ENCODE measurements around the gene TMCO6.

Gene TMCO6

GRCh38 chr5:140631831-140632365 lies 7.4 kb upstream of the TMCO6 start:
- Histone ChIP-seq H3K4me1 (ENCODE audit: insufficient read depth, low read length, severe bottlenecking) (peaks cover 16% of the 10 kb centered on the region), H3K79me2 (ENCODE audit: insufficient read depth, low read length) (no peaks in the 10 kb centered on the region), H3K9ac (ENCODE audit: low read length) (peak overlapping the region; percentile 18; the same call in 1 of the 2 replicates), H3K4me3 (ENCODE audit: low read depth, low read length, poor library complexity, severe bottlenecking) (peak overlapping the region; percentile 53), H3K4me2 (ENCODE audit: low read length) (peak overlapping the region; percentile 77), H3K27ac (ENCODE audit: low read depth, low read length, poor library complexity, severe bottlenecking) (no peak overlapping the region), H4K20me1 (ENCODE audit: insufficient read depth, low read length) (no peaks in the 10 kb centered on the region), H2AFZ (ENCODE audit: low read length) (no peak overlapping the region), H3F3A (ENCODE audit: insufficient read depth, low read length) (no peaks in the 10 kb centered on the region), H3K36me3 (ENCODE audit: insufficient read depth, low read length) (no peaks in the 10 kb centered on the region), H3K9me2 (ENCODE audit: low read depth, low read length) (no peaks in the 10 kb centered on the region), H3K9me3 (ENCODE audit: low read length) (peaks cover 7% of the 10 kb centered on the region), H3K27me3 (ENCODE audit: insufficient read depth, low read length) (peaks cover 6% of the 10 kb centered on the region; the same call in 1 of the 2 replicates)
- no peak for TF ChIP-seq CTCF (IDR thresholded peaks at IDR 0.05; ENCODE audit: low read length)
- TF ChIP-seq EZH2 (IDR thresholded peaks at IDR 0.05; ENCODE audit: borderline replicate concordance, low read length): no peak

GRCh38 chr5:140632366-140633020 lies 6.8 kb upstream of the TMCO6 start:
- Histone ChIP-seq H2AFZ (ENCODE audit: low read length) (no peak overlapping the region), H3K9me3 (ENCODE audit: low read length) (peaks cover 4% of the 10 kb centered on the region)

GRCh38 chr5:140633021-140633471 lies 6.2 kb upstream of the TMCO6 start, which contains the start of gene CD14:
Gene CD14, minus strand, starts transcription at chr5:140633175. Its CDS starts 104 bp downstream, at chr5:140633071.
- H3K36me3 ChIP-seq (ENCODE audit: insufficient read depth, low read length): no peaks in the 10 kb centered on the region
- no peaks in the 10 kb centered on the region for H3K79me2 ChIP-seq (ENCODE audit: insufficient read depth, low read length)
- H4K20me1 ChIP-seq (ENCODE audit: insufficient read depth, low read length): no peaks in the 10 kb centered on the region
- TF ChIP-seq EZH2 (IDR thresholded peaks at IDR 0.05; ENCODE audit: borderline replicate concordance, low read length) (no peak), CTCF (IDR thresholded peaks at IDR 0.05; ENCODE audit: low read length) (no peak)
- peak within 1 kb of the TSS; percentile 53 for H3K4me3 ChIP-seq (ENCODE audit: low read depth, low read length, poor library complexity, severe bottlenecking)
- no peak within 1 kb of the TSS for H3K27ac ChIP-seq (ENCODE audit: low read depth, low read length, poor library complexity, severe bottlenecking)
- H3F3A ChIP-seq (ENCODE audit: insufficient read depth, low read length): no peaks in the 10 kb centered on the region
- H3K9me3 ChIP-seq (ENCODE audit: low read length): peaks cover 2% of the 10 kb centered on the region; the same call in 1 of the 2 replicates
- peak within 1 kb of the TSS; percentile 18; the same call in 1 of the 2 replicates for H3K9ac ChIP-seq (ENCODE audit: low read length)
- H3K9me2 ChIP-seq (ENCODE audit: low read depth, low read length): no peaks in the 10 kb centered on the region
- peaks cover 6% of the 10 kb centered on the region; the same call in 1 of the 2 replicates for H3K27me3 ChIP-seq (ENCODE audit: insufficient read depth, low read length)
- H3K4me2 ChIP-seq (ENCODE audit: low read length): peak within 1 kb of the TSS; percentile 77
- H2AFZ ChIP-seq (ENCODE audit: low read length): no peak within 1 kb of the TSS
- peaks cover 16% of the 10 kb centered on the region for H3K4me1 ChIP-seq (ENCODE audit: insufficient read depth, low read length, severe bottlenecking)

More at GRCh38 chr5:140632366-140633020, 6.8 kb upstream of the TMCO6 start:
- TF ChIP-seq CTCF (IDR thresholded peaks at IDR 0.05; ENCODE audit: low read length) (no peak), EZH2 (IDR thresholded peaks at IDR 0.05; ENCODE audit: borderline replicate concordance, low read length) (no peak)
- Histone ChIP-seq H3K9ac (ENCODE audit: low read length) (peak overlapping the region; percentile 18; the same call in 1 of the 2 replicates), H3K27ac (ENCODE audit: low read depth, low read length, poor library complexity, severe bottlenecking) (no peak overlapping the region), H3K4me2 (ENCODE audit: low read length) (peak overlapping the region; percentile 77), H3F3A (ENCODE audit: insufficient read depth, low read length) (no peaks in the 10 kb centered on the region), H3K9me2 (ENCODE audit: low read depth, low read length) (no peaks in the 10 kb centered on the region), H3K4me3 (ENCODE audit: low read depth, low read length, poor library complexity, severe bottlenecking) (peak overlapping the region; percentile 53), H4K20me1 (ENCODE audit: insufficient read depth, low read length) (no peaks in the 10 kb centered on the region), H3K79me2 (ENCODE audit: insufficient read depth, low read length) (no peaks in the 10 kb centered on the region), H3K36me3 (ENCODE audit: insufficient read depth, low read length) (no peaks in the 10 kb centered on the region), H3K27me3 (ENCODE audit: insufficient read depth, low read length) (peaks cover 6% of the 10 kb centered on the region; the same call in 1 of the 2 replicates), H3K4me1 (ENCODE audit: insufficient read depth, low read length, severe bottlenecking) (peaks cover 16% of the 10 kb centered on the region)
